ENCODE results near the gene NCKAP5. TPM values are rescaled to one million over a fixed set of nuclear protein-coding genes. Genes with fewer than 3 reads are reported as not detected.
A peak's percentile ranks its signal among the peaks of the same experiment; 100 is the strongest.

The NCKAP5 gene
- total and polyA plus RNA-seq, 9 donors = 0.80 to 2.7 (median 2.2) TPM

DNA sequence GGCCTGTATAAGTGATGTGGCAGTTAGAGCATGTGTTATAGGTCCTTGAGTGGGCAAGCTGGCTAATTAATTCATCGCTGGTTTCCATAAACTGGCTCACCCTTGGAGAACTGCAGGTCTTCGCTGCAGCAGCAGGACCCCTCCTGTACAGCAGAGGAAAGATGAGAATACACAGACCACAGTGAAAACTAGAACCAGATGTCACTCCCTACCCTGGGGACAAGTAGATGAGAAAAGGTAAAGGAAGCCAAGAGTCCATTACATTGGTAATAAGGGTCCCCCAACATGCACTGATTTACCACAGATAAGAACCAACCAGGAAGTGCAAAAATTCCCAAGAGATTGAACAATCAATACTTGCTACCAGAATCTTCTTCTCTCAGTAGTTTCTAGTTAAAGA lies 482.6 kb downstream of the NCKAP5 start:
- Histone ChIP-seq H3K9me3 (no peaks in the 10 kb centered on the region), H3K4me3 (no peak overlapping the region), H3K4me1 (ENCODE audit: insufficient read depth) (no peaks in the 10 kb centered on the region), H3K27ac (no peak overlapping the region), H3K27me3 (no peaks in the 10 kb centered on the region), H3K36me3 (no peaks in the 10 kb centered on the region)
- WGBS, 3 donors = 92 to 98% (median 95%) methylated on average over 2 of the region's 2 CpGs
- TF ChIP-seq POLR2A (IDR thresholded peaks at IDR 0.05) = no peak
- no peak for TF ChIP-seq EP300 (IDR thresholded peaks at IDR 0.05)
- TF ChIP-seq, protein P1, sequence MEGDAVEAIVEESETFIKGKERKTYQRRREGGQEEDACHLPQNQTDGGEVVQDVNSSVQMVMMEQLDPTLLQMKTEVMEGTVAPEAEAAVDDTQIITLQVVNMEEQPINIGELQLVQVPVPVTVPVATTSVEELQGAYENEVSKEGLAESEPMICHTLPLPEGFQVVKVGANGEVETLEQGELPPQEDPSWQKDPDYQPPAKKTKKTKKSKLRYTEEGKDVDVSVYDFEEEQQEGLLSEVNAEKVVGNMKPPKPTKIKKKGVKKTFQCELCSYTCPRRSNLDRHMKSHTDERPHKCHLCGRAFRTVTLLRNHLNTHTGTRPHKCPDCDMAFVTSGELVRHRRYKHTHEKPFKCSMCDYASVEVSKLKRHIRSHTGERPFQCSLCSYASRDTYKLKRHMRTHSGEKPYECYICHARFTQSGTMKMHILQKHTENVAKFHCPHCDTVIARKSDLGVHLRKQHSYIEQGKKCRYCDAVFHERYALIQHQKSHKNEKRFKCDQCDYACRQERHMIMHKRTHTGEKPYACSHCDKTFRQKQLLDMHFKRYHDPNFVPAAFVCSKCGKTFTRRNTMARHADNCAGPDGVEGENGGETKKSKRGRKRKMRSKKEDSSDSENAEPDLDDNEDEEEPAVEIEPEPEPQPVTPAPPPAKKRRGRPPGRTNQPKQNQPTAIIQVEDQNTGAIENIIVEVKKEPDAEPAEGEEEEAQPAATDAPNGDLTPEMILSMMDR (IDR thresholded peaks at IDR 0.05) = no peak
- intact Hi-C loops (cut with DNase I) = no loop called here
- DNase-seq = no peak

DNA sequence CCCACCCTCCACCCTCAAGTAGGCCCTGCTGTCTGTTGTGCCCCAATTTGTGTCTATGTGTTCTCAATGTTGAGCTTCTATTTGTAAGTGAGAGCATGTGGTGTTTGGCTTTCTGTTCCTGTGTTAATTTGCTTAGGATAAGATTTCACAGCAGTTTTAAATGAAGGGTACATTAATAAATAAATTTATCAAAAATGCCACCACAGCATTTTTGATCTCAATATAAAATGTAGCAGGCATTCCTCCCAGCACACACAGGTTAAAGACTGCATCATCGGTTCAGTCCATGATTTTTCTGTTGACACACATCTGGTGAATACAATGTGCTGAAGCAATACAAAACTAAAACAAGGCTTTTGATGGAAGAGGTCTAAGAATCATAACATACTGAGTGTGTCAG lies 486.2 kb downstream of the NCKAP5 start:
- Histone ChIP-seq H3K27ac (no peak overlapping the region), H3K4me1 (ENCODE audit: insufficient read depth) (peaks cover 2% of the 10 kb centered on the region), H3K36me3 (no peaks in the 10 kb centered on the region), H3K9me3 (no peaks in the 10 kb centered on the region), H3K27me3 (no peaks in the 10 kb centered on the region), H3K4me3 (no peak overlapping the region)
- intact Hi-C loops (cut with DNase I) = no loop called here
- TF ChIP-seq EP300 (IDR thresholded peaks at IDR 0.05) = no peak
- WGBS, 3 donors = 77 to 91% (median 90%) methylated on average over 1 of the region's 1 CpG
- no peak for DNase-seq

DNA sequence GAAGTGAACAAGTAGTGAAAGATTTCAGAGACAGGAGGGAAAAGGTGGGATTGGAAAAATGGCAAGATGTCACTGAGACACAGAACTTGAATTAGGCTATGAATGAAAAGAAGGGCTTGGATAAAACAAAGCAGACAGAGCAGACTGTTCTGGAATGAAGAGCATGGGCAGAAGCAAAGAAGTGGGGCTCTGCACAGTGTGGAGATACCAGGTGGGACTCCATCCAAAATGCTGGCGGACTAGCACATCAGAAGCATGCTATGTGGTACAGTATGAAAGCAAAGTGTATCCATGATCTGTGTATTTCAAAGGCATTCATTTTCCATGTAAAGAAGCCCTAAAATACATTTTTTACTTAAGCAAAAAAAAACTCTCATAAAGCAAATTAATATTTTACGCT lies 487.4 kb downstream of the NCKAP5 start:
- no peaks in the 10 kb centered on the region for H3K36me3 ChIP-seq
- peaks cover 2% of the 10 kb centered on the region for H3K4me1 ChIP-seq (ENCODE audit: insufficient read depth)
- no peak overlapping the region for H3K27ac ChIP-seq
- H3K27me3 ChIP-seq = no peaks in the 10 kb centered on the region
- TF ChIP-seq POLR2A (IDR thresholded peaks at IDR 0.05) = no peak
- TF ChIP-seq, protein P1 (IDR thresholded peaks at IDR 0.05) = no peak
- TF ChIP-seq EP300 (IDR thresholded peaks at IDR 0.05) = no peak
- 91 to 96% (median 91%) methylated on average over 2 of the region's 2 CpGs for WGBS, 3 donors
- intact Hi-C loops (cut with DNase I) = no loop called here
- no peaks in the 10 kb centered on the region for H3K9me3 ChIP-seq
- no peak overlapping the region for H3K4me3 ChIP-seq
- no peak for DNase-seq

DNA sequence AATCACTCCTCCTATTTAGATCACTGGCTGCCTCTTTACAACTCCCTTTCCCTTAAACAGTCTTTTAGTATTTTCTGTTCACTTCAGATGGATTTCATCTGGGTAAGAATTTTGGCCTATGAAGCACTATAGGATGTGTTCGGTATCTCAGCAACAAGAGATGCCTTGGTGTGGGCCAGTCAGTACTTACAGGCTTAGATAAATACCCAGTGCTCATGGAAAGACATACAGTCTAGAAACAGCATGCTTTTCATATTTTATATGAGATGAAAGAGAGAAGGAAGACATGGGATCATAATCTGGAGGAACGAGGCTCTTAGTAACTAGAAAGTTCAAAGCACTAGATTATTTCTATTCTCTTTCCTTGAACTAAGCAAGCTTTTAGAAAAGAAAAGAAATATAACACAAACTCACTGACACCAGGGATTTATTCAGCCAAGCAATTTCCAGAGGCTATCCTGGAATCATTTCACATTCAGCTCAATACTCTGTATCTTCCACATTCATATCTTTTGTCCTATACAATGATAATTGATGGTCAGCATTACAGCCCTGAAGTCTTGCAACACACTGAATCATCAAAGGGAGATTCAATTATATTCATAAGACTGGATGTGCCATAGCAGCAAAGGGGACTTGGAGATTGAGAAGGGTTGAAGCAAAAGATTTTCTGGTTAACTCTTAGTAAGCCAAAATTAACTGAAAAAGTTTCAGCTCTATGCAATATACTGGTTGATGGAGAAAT lies 489.4 kb downstream of the NCKAP5 start:
- H3K36me3 ChIP-seq = no peaks in the 10 kb centered on the region
- no peak overlapping the region for H3K4me3 ChIP-seq
- no peak for DNase-seq
- intact Hi-C loops (cut with DNase I) = no loop called here
- TF ChIP-seq, protein P1 (IDR thresholded peaks at IDR 0.05) = no peak
- TF ChIP-seq POLR2A (IDR thresholded peaks at IDR 0.05) (no peak), EP300 (IDR thresholded peaks at IDR 0.05) (no peak)
- H3K9me3 ChIP-seq = no peaks in the 10 kb centered on the region
- H3K27ac ChIP-seq = no peak overlapping the region
- H3K4me1 ChIP-seq (ENCODE audit: insufficient read depth) = peaks cover 2% of the 10 kb centered on the region
- H3K27me3 ChIP-seq = no peaks in the 10 kb centered on the region
- 76 to 92% (median 84%) methylated on average over 2 of the region's 2 CpGs for WGBS, 3 donors

DNA sequence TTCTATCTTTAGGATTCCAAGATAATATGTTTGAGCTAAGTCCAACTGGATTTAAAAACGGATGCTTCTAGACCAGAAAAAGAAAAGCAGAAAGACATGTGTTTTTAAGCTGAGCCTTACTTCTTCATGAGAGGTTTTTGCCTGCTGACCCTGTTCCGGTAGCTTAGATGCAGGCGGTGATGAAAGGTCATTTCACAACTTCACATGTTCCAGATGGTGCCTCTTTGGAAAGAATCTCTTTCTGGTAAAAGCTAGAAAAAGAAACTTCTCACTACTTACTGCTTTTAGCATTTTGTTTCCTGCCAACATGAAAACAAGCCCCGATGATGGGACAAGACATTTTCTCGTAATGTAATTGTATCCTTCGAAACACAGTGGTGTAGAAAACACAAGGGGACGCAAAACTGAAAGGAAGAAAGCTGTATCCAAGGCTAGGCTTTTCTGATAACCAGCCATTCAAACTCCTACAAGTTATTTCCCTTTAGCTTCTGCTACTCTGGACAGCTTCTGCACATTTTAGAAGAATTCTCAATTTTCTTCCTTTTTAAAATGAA lies 490.9 kb downstream of the NCKAP5 start:
- intact Hi-C loops (cut with DNase I) = no loop called here
- TF ChIP-seq, protein P1 (IDR thresholded peaks at IDR 0.05) = no peak
- TF ChIP-seq POLR2A (IDR thresholded peaks at IDR 0.05) = no peak
- TF ChIP-seq EP300 (IDR thresholded peaks at IDR 0.05) = no peak
- 7 to 15% (median 8%) methylated on average over 7 of the region's 7 CpGs for WGBS, 3 donors

More for the DNA sequence above, 490.9 kb downstream of the NCKAP5 start:
- Histone ChIP-seq H3K27ac (peak overlapping the region in 1 of 2 donors; percentile 0), H3K4me1 (ENCODE audit: insufficient read depth) (peaks cover 2% of the 10 kb centered on the region), H3K4me3 (no peak overlapping the region), H3K9me3 (no peaks in the 10 kb centered on the region), H3K36me3 (no peaks in the 10 kb centered on the region), H3K27me3 (no peaks in the 10 kb centered on the region)
- DNase-seq = peak in 2 of 5 donors; percentile 14 to 46

Measured in ovary (tissue), 9 donors.